ENCODE results near the gene VPS4A. TPM values are rescaled to one million over a fixed set of nuclear protein-coding genes. Genes with fewer than 3 reads are reported as not detected.

The VPS4A gene
- total RNA-seq, 3 donors from 2014 or later = 35.9 to 39.6 (median 36.3) TPM

GRCh38 chr16:69307856-69308255 is 3.3 kb upstream of the VPS4A start:
- H3K4me3 ChIP-seq = no peak overlapping the region
- DNase-seq (no peak), ATAC-seq (no peak)
- H3K36me3 ChIP-seq (ENCODE audit: low read depth) = no peaks in the 10 kb centered on the region
- TF ChIP-seq, protein P1, sequence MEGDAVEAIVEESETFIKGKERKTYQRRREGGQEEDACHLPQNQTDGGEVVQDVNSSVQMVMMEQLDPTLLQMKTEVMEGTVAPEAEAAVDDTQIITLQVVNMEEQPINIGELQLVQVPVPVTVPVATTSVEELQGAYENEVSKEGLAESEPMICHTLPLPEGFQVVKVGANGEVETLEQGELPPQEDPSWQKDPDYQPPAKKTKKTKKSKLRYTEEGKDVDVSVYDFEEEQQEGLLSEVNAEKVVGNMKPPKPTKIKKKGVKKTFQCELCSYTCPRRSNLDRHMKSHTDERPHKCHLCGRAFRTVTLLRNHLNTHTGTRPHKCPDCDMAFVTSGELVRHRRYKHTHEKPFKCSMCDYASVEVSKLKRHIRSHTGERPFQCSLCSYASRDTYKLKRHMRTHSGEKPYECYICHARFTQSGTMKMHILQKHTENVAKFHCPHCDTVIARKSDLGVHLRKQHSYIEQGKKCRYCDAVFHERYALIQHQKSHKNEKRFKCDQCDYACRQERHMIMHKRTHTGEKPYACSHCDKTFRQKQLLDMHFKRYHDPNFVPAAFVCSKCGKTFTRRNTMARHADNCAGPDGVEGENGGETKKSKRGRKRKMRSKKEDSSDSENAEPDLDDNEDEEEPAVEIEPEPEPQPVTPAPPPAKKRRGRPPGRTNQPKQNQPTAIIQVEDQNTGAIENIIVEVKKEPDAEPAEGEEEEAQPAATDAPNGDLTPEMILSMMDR (IDR thresholded peaks at IDR 0.05) = no peak
- no peaks in the 10 kb centered on the region for H3K9me3 ChIP-seq
- peaks cover 15% of the 10 kb centered on the region for H3K4me1 ChIP-seq (ENCODE audit: low read depth)
- intact Hi-C loops (cut with DNase I, micrococcal nuclease) = no loop called here

DNA sequence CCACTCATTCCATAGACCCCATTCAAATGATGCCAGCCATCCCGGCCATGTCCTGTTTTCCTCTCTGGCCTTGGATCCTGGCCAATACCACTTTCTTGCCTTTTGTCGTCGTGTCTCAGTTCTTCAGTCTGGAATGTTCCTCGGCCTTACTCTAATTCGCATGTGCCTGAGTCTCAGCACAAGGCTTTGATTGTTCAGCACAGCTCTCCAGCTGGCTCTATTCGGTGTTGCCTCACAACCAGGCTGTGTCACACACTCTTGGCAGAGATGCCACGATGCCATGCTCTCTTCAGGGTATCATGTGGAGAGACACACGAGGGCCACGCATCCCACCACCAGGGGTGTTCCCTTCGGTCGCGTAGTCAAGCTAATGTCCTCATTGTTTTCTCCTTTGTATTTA is 1.8 kb upstream of the VPS4A start:
- DNase-seq (no peak), ATAC-seq (no peak)
- no peaks in the 10 kb centered on the region for H3K36me3 ChIP-seq (ENCODE audit: low read depth)
- H3K4me1 ChIP-seq (ENCODE audit: low read depth) = peaks cover 17% of the 10 kb centered on the region
- intact Hi-C loops (cut with DNase I, micrococcal nuclease) = no loop called here
- no peaks in the 10 kb centered on the region for H3K9me3 ChIP-seq
- no peak overlapping the region for H3K4me3 ChIP-seq
- TF ChIP-seq, protein P1 (IDR thresholded peaks at IDR 0.05) = no peak

- intact Hi-C loops (cut with DNase I, micrococcal nuclease) = no loop called here
These were observed 610 bp downstream of the VPS4A start for GRCh38 chr16:69311533-69312387.

GRCh38 chr16:69313469-69313868 is 2.3 kb downstream of the VPS4A start:
- H3K9me3 ChIP-seq = no peaks in the 10 kb centered on the region
- TF ChIP-seq, protein P1 (IDR thresholded peaks at IDR 0.05) = no peak
- intact Hi-C loops (cut with DNase I, micrococcal nuclease) = no loop called here
- ATAC-seq (no peak), DNase-seq (no peak)
- peaks cover 3% of the 10 kb centered on the region for H3K36me3 ChIP-seq (ENCODE audit: low read depth)
- no peak overlapping the region for H3K4me3 ChIP-seq
- H3K4me1 ChIP-seq (ENCODE audit: low read depth) = peaks cover 17% of the 10 kb centered on the region

More at GRCh38 chr16:69311533-69312387, 610 bp downstream of the VPS4A start:
- ATAC-seq = peak; percentile 68
- Histone ChIP-seq H3K4me3 (peak overlapping the region; percentile 98), H3K9me3 (no peaks in the 10 kb centered on the region), H3K4me1 (ENCODE audit: low read depth) (peaks cover 17% of the 10 kb centered on the region), H3K36me3 (ENCODE audit: low read depth) (peaks cover 3% of the 10 kb centered on the region)
- peak; percentile 46 to 74 (median 74) for DNase-seq
- TF ChIP-seq, protein P1 (IDR thresholded peaks at IDR 0.05) = no peak

DNA sequence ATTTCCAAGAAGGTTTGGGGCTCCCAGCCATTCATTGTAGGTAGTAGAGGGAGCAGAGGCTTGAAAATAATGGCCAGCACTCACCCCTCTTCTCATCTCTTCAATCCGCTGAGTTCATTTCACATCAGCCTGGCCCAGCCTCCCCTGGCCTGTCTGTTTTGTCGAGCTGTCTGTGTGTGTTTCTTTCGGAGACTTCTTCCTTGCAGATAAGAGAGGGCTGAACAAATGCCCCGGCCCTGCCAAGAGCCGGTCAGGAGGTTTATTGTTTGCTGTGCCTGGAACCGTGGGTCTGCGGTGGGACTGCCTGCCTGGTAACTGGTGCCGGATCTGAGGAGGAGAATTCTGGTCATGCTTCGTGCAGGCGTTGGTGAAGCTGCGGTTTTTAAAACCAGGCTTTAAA is 3.4 kb downstream of the VPS4A start:
- Histone ChIP-seq H3K4me1 (ENCODE audit: low read depth) (peaks cover 17% of the 10 kb centered on the region), H3K9me3 (no peaks in the 10 kb centered on the region), H3K4me3 (no peak overlapping the region), H3K36me3 (ENCODE audit: low read depth) (peaks cover 7% of the 10 kb centered on the region)
- ATAC-seq (no peak), DNase-seq (no peak)
- TF ChIP-seq, protein P1 (IDR thresholded peaks at IDR 0.05) = no peak
- intact Hi-C loops (cut with DNase I, micrococcal nuclease) = no loop called here

Data from mucosa of descending colon (tissue), 3 donors.